NCI-H146 treated with DMSO at 0.1 percent for 48 hours (cell line): ENCODE data around the gene ROR1.

Experiments
- DNase-seq: peaks from one replicate; lab custom pipeline; 2025; ENCODE audit not compliant: unreplicated experiment; lab: John Stamatoyannopoulos, UW

Gene ROR1

GRCh38 chr1:63878932-63879331 is 105.1 kb downstream of the ROR1 start:
- DNase-seq = no peak

GRCh38 chr1:63880958-63881576 is 107.2 kb downstream of the ROR1 start:
- no peak for DNase-seq

- no peak for DNase-seq
Observed at GRCh38 chr1:63882048-63882704, 108.4 kb downstream of the ROR1 start.

GRCh38 chr1:63883494-63884235 is 109.8 kb downstream of the ROR1 start:
- DNase-seq = no peak

- no peak for DNase-seq
Observed at GRCh38 chr1:63884486-63884885, 110.7 kb downstream of the ROR1 start.

GRCh38 chr1:63885899-63886298 is 112.1 kb downstream of the ROR1 start:
- DNase-seq = no peak

- DNase-seq = no peak
Observed at GRCh38 chr1:63886340-63886739, 112.5 kb downstream of the ROR1 start.

- DNase-seq = no peak
Observed at GRCh38 chr1:63887809-63888208, 114.0 kb downstream of the ROR1 start.

- no peak for DNase-seq
Observed at GRCh38 chr1:63888984-63889383, 115.2 kb downstream of the ROR1 start.

- DNase-seq = no peak
Observed at GRCh38 chr1:63890468-63890867, 116.7 kb downstream of the ROR1 start.

- DNase-seq = no peak
Observed at GRCh38 chr1:63891060-63891690, 117.4 kb downstream of the ROR1 start.

GRCh38 chr1:63892632-63893395 is 119.0 kb downstream of the ROR1 start:
- no peak for DNase-seq

GRCh38 chr1:63893976-63894375 is 120.2 kb downstream of the ROR1 start:
- DNase-seq = no peak

- no peak for DNase-seq
Observed at GRCh38 chr1:63894627-63895265, 120.9 kb downstream of the ROR1 start.

GRCh38 chr1:63896755-63897154 is 122.9 kb downstream of the ROR1 start:
- DNase-seq = no peak

GRCh38 chr1:63898428-63899196 is 124.8 kb downstream of the ROR1 start:
- no peak for DNase-seq

- DNase-seq = no peak
Observed at GRCh38 chr1:63901094-63901493, 127.3 kb downstream of the ROR1 start.

GRCh38 chr1:63902844-63903589 is 129.2 kb downstream of the ROR1 start:
- no peak for DNase-seq

- no peak for DNase-seq
Observed at GRCh38 chr1:63903947-63904610, 130.3 kb downstream of the ROR1 start.
